Glutamatergic neuron (in vitro differentiated cells): ENCODE data around the gene TSPAN18. TPM values are rescaled to one million over a fixed set of nuclear protein-coding genes. Genes with fewer than 3 reads are reported as not detected.

ENCODE experiments used
- DNase-seq: peaks from one replicate; pipeline ENCODE4 v3.0.0; 2022
- H3K27ac Mint-ChIP-seq: one replicate; pipeline ENCODE4 v1.8.0; 2020; ENCODE audit warnings: mild to moderate bottlenecking, mixed read lengths, inconsistent platforms; ENCODE audit not compliant: unreplicated experiment
- H3K27me3 Mint-ChIP-seq: one replicate; pipeline ENCODE4 v1.8.0; 2020; ENCODE audit warnings: mild to moderate bottlenecking, moderate library complexity, mixed read lengths, inconsistent platforms; ENCODE audit not compliant: unreplicated experiment
- H3K36me3 Mint-ChIP-seq: one replicate; pipeline ENCODE4 v1.8.0; 2020; ENCODE audit warnings: mild to moderate bottlenecking, mixed read lengths, inconsistent platforms; ENCODE audit not compliant: unreplicated experiment
- H3K4me1 Mint-ChIP-seq: one replicate; pipeline ENCODE4 v1.8.0; 2020; ENCODE audit warnings: mild to moderate bottlenecking, low read depth, mixed read lengths, inconsistent platforms; ENCODE audit not compliant: unreplicated experiment
- H3K4me3 Mint-ChIP-seq: one replicate; pipeline ENCODE4 v1.8.0; 2020; ENCODE audit warnings: mild to moderate bottlenecking, mixed read lengths, inconsistent platforms; ENCODE audit not compliant: unreplicated experiment
- H3K9me3 Mint-ChIP-seq: one replicate; pipeline ENCODE4 v1.8.0; 2020; ENCODE audit warnings: mild to moderate bottlenecking, moderate library complexity, mixed read lengths, inconsistent platforms; ENCODE audit not compliant: unreplicated experiment
- CTCF ChIP-seq: fragments of 200-600 bp; sonication (generic); IDR thresholded peaks from one replicate; pipeline ENCODE4 v1.5.0; 2021; ENCODE audit not compliant: partially characterized antibody, unreplicated experiment
- total RNA-seq: library from RNA; stranded (reverse); fragmentation: NEBNext Ultra II Directional; extraction: Animal tissue kit (Norgen Biotek cat#: 25700); gene quantifications from one replicate; pipeline ENCODE4 v1.2.1, GENCODE V29; 2021; ENCODE audit not compliant: unreplicated experiment

Gene TSPAN18
- total RNA-seq, 1 donor from 2014 or later, result 80.4 TPM

DNA sequence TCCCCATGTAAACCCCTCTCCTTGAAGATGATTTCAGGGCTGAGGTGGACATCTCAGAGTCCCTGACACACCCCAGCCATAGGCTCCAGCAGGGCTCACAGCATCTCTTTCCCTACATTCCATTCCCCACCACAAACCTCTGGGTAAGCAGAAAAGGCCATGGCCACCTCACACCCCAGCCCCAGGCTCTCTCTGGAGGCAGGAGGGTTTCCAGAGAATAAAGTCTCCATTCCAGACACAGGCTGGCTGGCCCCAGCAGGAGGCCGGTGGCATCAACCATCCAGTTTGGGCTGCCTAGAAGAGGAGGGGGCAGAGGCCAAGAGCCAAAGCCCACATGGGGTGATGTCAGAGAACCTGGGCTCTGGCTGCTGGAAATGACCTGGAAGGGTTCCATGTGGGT lies 162.5 kb downstream of the TSPAN18 start:
- DNase-seq, result no peak
- Mint-ChIP-seq H3K36me3 (no peaks in the 10 kb centered on the region), H3K9me3 (peaks cover 5% of the 10 kb centered on the region), H3K4me3 (no peak overlapping the region), H3K27ac (no peak overlapping the region), H3K4me1 (peaks cover 40% of the 10 kb centered on the region), H3K27me3 (peaks cover 7% of the 10 kb centered on the region)
- TF ChIP-seq CTCF, result no peak

GRCh38 chr11:44892843-44893242 lies 166.1 kb downstream of the TSPAN18 start:
- H3K27ac Mint-ChIP-seq, result no peak overlapping the region
- no peak for TF ChIP-seq CTCF
- DNase-seq, result no peak
- H3K36me3 Mint-ChIP-seq, result no peaks in the 10 kb centered on the region
- peak overlapping the region; percentile 38 for H3K4me3 Mint-ChIP-seq
- peaks cover 11% of the 10 kb centered on the region for H3K27me3 Mint-ChIP-seq
- peaks cover 9% of the 10 kb centered on the region for H3K9me3 Mint-ChIP-seq
- peaks cover 47% of the 10 kb centered on the region for H3K4me1 Mint-ChIP-seq

- Mint-ChIP-seq H3K27ac (peak overlapping the region; percentile 65), H3K27me3 (peaks cover 11% of the 10 kb centered on the region), H3K36me3 (no peaks in the 10 kb centered on the region), H3K4me1 (peaks cover 48% of the 10 kb centered on the region), H3K4me3 (peak overlapping the region; percentile 2), H3K9me3 (peaks cover 9% of the 10 kb centered on the region)
- DNase-seq, result no peak
- no peak for TF ChIP-seq CTCF
Measured at GRCh38 chr11:44893308-44893822, 166.6 kb downstream of the TSPAN18 start.

GRCh38 chr11:44893846-44894617 lies 167.3 kb downstream of the TSPAN18 start:
- TF ChIP-seq CTCF, result peak; percentile 97
- Mint-ChIP-seq H3K4me1 (peaks cover 48% of the 10 kb centered on the region), H3K9me3 (peaks cover 9% of the 10 kb centered on the region), H3K27me3 (peaks cover 11% of the 10 kb centered on the region), H3K4me3 (peak overlapping the region; percentile 42), H3K27ac (peak overlapping the region; percentile 65), H3K36me3 (peaks cover 5% of the 10 kb centered on the region)
- peak; percentile 93 for DNase-seq

GRCh38 chr11:44899959-44900358 lies 173.2 kb downstream of the TSPAN18 start:
- DNase-seq, result peak; percentile 52
- Mint-ChIP-seq H3K36me3 (peaks cover 9% of the 10 kb centered on the region), H3K4me1 (peaks cover 26% of the 10 kb centered on the region), H3K9me3 (peaks cover 9% of the 10 kb centered on the region), H3K27ac (no peak overlapping the region), H3K4me3 (no peak overlapping the region), H3K27me3 (peaks cover 10% of the 10 kb centered on the region)
- no peak for TF ChIP-seq CTCF
